ENCODE results near the gene KRTAP21-3.

- TF ChIP-seq CTCF (IDR thresholded peaks at IDR 0.05): no peak
- no peak for TF ChIP-seq POLR2A (IDR thresholded peaks at IDR 0.05; ENCODE audit: low read depth)
Measured at GRCh38 chr21:30733026-30733425, 14.4 kb upstream of the KRTAP21-3 start.

Measured in esophagus muscularis mucosa (tissue), 3 donors.